Raji (cell line): Measurements from ENCODE around the gene SLC26A4.

ENCODE experiments used
- POLR2A ChIP-seq: IDR thresholded peaks from 2 replicates; pipeline ENCODE4 v1.6.1; 2011; ENCODE audit warnings: low read depth, low read length, control low read depth; ENCODE audit not compliant: insufficient read depth

SLC26A4 gene

DNA sequence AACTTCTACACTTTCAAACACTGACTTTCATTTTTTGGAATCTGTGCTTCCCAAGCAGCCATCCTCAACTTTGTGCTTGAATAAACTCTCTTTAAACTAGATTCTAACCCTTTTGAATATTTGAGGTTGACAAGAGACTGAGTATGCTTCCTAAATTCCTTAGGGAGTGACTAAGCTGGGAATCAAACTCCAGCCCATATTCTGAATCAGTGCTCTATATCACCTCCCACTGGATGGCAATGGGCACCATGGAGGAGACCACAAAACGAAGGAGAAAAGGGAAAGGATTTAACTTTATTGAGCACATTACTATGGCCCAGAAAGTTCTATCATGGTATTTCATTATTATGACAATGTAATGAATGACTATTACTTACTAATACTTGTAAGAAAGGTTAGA lies 17.2 kb upstream of the SLC26A4 start:
- no peak for TF ChIP-seq POLR2A

DNA sequence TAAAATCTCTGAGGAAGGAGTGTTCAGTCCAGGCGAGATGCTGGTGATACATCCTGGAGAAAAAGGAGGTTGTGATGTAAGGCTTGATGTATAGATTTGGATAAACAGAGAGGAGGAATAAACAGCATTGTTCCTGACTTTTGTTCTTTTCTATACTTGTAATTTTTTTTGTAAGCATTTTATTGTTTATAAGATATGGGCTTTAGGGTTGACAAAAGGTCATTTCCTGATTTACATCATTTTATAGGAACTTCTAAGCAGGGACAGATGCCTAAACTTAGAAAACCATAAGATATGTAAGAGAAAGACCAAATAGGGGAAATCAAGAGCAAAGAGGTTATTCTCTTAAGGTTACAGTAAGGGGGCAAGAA lies 16.7 kb upstream of the SLC26A4 start:
- no peak for TF ChIP-seq POLR2A

DNA sequence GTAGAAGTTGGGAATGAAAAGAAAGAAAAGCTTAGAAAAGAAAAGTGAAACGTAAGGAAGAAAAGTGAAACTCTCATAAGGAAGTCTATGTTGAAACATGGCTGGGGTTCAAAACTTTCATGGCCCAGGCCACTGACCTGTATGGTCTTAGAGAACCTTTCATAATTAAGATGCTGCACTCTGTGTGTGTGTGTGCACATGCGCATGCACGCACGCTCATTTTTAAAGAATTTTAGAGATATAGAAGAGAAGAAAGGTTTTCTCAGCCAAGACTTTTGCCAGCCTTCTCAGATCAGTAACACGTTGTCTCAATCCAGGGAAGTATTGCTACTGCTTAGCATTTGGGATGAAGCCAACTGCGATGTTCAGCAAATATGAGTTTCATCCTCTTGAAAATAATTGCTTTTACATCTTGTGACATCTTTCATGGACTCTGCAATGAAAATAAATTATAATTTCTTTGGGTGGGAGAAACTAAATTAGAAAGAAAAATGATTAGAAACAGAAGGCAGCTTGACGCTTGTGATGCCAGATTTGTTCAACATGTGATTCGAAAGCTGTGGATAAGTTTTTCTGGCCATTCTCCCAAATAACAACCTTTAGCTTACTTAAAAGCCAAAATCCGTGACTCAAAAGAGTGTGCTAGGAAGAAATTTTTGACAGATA lies 16.2 kb upstream of the SLC26A4 start:
- TF ChIP-seq POLR2A, result no peak

DNA sequence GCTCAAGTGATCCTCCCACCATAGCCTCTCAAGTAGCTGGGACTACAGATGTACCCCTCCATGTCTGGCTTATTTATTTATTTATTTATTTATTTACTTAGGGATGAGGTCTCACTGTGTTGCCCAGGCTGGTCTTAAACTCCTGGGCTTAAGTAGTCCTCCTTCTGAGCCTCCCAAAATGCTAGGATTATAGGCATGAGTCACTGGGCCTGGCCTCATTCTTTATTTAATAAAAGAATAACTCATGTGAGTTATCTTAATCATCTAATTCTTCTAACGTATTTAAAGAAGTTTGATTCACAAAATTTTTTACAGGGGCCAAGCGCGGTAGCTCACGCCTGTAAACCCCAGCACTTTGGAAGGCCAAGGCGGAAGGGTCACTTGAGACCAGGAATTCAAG lies 8.0 kb upstream of the SLC26A4 start:
- no peak for TF ChIP-seq POLR2A

DNA sequence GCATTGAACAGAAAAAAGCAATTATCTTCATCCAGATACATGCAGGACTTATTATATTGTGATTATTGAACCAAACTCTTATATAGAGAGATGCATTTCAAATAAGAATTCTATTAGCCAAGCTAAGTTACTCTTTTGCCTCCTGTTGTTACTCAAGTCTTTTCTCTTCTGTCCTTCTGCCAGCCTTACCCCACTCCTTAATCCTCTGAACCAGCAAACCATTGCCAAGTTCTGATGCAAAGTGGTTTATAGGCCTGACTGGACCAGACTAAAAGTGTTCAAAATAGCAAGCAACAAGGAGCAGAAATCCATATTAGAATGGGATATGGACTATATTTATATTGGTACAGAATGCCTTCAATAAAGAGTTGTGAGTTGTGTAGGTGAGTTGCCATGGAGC lies 2.2 kb upstream of the SLC26A4 start:
- TF ChIP-seq POLR2A, result no peak

DNA sequence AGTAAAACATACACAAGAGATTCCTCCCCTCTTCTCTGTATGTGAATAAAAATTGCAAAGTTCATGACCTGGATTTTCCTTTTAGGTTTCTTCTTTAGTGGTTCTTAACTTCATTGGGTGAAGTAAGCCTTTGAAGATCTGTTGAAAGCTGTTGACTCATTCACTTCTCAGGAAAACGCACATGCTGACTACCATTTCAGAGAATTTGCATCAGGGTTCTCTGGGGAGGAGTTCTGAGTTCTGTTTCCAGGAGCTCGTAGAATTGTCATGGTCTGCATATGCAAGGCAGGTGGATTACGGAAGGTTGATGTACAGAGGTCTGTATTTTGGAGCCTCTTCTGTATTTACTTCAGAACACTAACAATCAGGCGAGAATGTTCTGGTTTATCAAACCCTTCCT lies 962 bp upstream of the SLC26A4 start:
- no peak for TF ChIP-seq POLR2A

DNA sequence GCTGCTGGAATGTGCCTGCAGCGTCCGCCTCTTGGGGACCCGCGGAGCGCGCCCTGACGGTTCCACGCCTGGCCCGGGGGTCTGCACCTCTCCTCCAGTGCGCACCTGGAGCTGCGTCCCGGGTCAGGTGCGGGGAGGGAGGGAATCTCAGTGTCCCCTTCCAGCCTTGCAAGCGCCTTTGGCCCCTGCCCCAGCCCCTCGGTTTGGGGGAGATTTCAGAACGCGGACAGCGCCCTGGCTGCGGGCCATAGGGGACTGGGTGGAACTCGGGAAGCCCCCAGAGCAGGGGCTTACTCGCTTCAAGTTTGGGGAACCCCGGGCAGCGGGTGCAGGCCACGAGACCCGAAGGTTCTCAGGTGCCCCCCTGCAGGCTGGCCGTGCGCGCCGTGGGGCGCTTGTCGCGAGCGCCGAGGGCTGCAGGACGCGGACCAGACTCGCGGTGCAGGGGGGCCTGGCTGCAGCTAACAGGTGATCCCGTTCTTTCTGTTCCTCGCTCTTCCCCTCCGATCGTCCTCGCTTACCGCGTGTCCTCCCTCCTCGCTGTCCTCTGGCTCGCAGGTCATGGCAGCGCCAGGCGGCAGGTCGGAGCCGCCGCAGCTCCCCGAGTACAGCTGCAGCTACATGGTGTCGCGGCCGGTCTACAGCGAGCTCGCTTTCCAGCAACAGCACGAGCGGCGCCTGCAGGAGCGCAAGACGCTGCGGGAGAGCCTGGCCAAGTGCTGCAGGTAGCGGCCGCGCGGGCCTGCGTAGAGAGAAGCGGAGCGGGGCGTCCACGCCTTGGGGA lies 645 bp downstream of the SLC26A4 start:
- no peak for TF ChIP-seq POLR2A

DNA sequence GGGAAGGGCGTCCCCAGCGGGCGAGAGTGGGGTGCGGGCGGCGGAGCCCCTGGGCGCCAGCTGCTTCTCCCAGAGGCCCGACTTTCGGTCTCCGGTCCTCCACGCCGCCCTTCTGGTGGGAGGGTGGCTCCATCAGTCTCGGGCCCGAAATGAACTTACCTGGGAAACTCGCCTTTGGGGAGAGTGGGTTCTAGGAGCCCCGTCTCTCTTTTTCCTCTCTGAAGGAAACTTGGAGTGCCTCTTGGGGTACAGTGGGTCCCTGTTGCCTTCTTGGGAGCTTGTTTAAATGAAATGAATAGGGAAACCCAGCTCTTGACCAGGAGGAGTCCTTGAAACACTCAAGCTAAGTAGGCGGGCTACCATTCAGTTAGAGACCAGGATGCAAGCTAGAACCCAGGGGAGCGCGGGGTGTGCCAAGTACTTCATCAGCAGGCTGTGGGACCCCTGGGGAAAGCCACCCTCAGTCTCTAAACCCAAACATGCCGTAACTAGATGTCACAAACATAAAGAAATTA lies 1.3 kb downstream of the SLC26A4 start:
- no peak for TF ChIP-seq POLR2A

DNA sequence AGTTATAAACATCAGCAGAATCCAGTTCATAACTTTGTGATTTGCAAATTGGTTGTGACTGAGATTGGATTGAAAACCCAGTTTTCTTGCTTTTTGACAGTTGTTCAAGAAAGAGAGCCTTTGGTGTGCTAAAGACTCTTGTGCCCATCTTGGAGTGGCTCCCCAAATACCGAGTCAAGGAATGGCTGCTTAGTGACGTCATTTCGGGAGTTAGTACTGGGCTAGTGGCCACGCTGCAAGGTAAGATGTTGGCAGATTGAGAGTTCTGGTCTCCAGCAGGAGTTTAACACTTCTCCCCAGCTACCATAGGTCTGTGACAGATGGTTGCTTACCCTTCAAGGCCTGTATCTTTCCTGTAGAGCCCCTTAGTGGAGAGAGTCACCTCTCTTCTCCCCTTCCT lies 2.6 kb downstream of the SLC26A4 start:
- TF ChIP-seq POLR2A, result no peak

DNA sequence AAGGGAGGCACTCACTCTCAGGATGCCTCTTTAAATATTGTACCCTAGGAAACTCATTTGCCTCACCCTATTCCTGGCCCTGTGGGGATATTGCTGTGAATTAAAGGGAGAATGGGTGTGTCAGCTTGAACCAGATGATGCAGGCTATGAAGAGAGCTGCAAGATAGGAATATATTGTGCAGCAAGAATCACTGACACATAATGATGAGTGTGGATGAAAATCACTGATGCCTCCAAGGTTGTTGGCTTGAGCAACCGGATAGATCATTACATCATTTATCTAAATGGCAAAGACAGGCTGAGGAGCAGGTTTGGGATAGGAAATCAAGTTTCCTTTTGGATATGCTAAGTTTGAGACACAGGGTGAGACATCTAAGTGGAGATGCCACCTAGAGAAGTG lies 6.2 kb downstream of the SLC26A4 start:
- no peak for TF ChIP-seq POLR2A

DNA sequence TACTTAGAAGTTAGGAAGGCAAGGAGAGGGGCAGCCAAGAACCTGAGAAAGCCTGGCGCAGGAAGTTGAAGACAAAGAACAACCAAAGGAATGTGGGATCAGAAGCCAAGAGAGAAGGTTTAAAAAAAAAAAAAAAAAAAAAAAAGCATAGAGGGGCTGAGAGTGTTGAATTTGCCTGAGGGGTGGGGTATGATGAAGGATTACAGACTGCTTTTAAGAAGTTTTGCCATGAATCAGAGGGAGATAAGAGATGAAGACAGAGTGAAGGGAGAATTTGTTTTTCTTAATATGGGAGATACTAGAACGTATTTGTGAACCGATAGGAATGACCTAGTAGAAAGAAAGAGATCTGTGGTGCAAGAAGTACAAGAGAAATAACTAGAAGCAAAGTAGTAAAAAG lies 6.7 kb downstream of the SLC26A4 start:
- no peak for TF ChIP-seq POLR2A

DNA sequence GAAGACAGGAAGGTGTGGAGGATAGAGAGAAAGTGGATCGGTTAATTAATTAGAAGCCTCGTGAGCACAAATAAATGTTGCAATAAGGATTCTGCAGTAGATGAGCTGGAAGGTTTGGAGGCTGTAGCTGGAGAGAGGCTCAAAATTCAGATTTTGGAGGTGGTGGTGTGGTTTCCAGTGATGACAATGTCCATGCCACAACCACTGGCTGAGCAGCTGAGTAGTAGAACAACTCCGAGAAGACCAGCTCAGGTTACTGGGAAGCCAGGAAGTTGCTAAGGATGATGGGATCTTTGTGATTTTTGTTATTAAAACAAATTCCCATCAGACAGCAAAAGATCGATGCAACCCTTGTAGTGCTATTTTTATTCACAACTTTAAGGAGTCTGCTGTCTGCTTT lies 7.7 kb downstream of the SLC26A4 start:
- TF ChIP-seq POLR2A, result no peak

DNA sequence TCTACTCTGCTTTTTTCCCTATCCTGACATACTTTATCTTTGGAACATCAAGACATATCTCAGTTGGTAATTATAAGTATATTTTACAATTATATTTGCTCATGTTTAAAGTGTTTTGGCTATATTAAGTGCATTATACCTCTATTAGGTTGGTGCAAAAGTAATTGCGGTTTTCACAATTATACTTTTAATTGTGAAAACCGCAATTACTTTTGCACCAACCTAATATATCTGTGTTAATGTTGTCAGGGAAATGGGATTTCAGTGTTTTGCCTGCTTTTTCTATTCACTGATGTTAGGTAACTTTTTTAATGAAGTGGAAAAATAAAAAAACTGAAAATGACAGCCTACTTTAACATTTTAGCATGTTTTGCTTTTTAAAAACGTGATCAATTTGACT lies 11.6 kb downstream of the SLC26A4 start:
- TF ChIP-seq POLR2A, result no peak

DNA sequence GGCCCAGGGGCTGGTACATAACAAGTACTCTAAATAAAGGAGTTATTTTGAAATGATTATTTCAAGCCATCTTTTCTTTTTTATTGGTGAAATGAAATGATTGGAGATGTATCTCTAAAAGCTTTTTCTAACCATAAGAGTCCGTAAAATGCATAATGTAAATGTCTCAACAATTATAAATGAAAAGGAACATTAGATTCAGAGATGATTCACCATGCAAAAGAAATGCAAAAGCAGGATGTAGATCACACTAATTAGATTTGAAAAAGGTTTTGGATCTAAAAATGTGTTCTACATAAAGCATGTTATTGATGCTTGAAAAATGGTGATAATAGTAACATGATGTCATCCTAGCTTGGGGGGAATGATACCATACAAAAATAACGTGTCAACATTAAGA lies 15.6 kb downstream of the SLC26A4 start:
- no peak for TF ChIP-seq POLR2A

DNA sequence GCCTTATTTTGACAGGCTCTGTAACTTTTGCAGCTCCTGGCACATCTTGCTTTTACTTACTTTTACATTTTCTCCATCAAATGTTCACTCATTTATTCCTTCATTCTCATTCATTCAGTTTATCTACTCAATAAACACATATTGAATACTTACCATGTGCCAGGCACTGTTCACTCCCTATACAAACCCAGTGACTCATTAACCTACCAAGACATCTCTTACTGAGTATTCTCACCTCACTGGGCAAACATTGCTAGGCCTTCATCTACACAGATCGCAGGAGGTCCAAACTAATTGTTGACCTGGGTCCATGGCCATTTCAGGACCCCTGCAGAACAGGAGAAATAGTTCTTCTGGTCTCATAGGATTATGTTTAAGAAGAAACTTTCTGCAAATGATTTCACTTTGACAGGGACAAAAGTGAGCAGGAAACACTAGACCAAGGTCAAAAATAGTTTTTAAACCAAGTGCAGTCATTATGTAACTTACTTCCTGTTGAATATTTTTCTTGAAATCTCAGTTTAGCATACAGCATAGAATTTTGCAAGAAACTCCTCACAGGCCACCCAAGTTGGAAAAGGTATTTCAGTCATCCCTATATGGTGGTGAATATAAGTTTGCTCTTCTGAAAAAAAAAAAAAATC lies 17.6 kb downstream of the SLC26A4 start:
- no peak for TF ChIP-seq POLR2A

DNA sequence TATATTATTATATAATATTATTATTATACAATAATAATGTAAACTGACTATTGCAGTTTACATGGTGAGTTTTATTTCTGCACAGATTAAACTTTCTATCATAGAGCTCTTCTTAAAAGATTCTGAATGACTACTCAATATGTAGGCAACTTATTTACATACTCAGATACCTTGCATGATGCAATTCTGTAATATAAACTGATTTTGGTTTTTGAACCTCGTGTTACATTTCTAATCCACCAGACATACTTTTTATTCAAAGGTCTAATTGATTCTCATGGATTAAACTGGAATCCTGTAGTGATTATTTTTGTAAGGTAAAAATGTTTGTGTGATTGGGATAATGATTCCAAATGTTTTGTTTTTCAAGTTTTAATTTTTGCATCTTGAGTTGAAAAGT lies 19.9 kb downstream of the SLC26A4 start:
- TF ChIP-seq POLR2A, result no peak
